NCI-H748 (cell line): ENCODE data around the gene SRSF2.
"Not testable (repeated sequence)": the region's sequence is repeated elsewhere in the genome, so short reads cannot be mapped to it uniquely, and the experiment has no call there.

ENCODE experiments used
- DNase-seq: peaks from one replicate; lab custom pipeline; 2025; ENCODE audit not compliant: unreplicated experiment; lab: John Stamatoyannopoulos, UW

The SRSF2 gene

GRCh38 chr17:76701471-76701967, 35.6 kb downstream of the SRSF2 start:
- no peak for DNase-seq

- no peak for DNase-seq
Observed at GRCh38 chr17:76700617-76701470, 36.3 kb downstream of the SRSF2 start.

- no peak for DNase-seq
Observed at GRCh38 chr17:76700270-76700616, 36.9 kb downstream of the SRSF2 start.

GRCh38 chr17:76698466-76698977, 38.6 kb downstream of the SRSF2 start:
- not testable (repeated sequence) for DNase-seq

GRCh38 chr17:76697702-76698465, 39.2 kb downstream of the SRSF2 start:
- no peak for DNase-seq

GRCh38 chr17:76696763-76697701, 40.1 kb downstream of the SRSF2 start:
- no peak for DNase-seq

GRCh38 chr17:76695059-76695831, 41.9 kb downstream of the SRSF2 start:
- DNase-seq = no peak

- DNase-seq = no peak
Observed at GRCh38 chr17:76691379-76692191, 45.5 kb downstream of the SRSF2 start.

GRCh38 chr17:76690596-76691280, 46.4 kb downstream of the SRSF2 start:
- DNase-seq = no peak

GRCh38 chr17:76689859-76690258, 47.3 kb downstream of the SRSF2 start:
- no peak for DNase-seq

- DNase-seq = no peak
Observed at GRCh38 chr17:76688165-76688622, 48.9 kb downstream of the SRSF2 start.

GRCh38 chr17:76687298-76688164, 49.6 kb downstream of the SRSF2 start:
- no peak for DNase-seq

GRCh38 chr17:76686538-76687297, 50.4 kb downstream of the SRSF2 start:
- no peak for DNase-seq

GRCh38 chr17:76685846-76686245, 51.3 kb downstream of the SRSF2 start:
- no peak for DNase-seq

- DNase-seq = no peak
Observed at GRCh38 chr17:76685366-76685765, 51.8 kb downstream of the SRSF2 start.

GRCh38 chr17:76684756-76685155, 52.4 kb downstream of the SRSF2 start:
- DNase-seq = no peak
